ENCODE data around the gene GEMIN4. TPM values are rescaled to one million over a fixed set of nuclear protein-coding genes. Genes with fewer than 3 reads are reported as not detected.

Gene GEMIN4
- total RNA-seq, 1 donor from 2014 or later = 12.6 TPM

DNA sequence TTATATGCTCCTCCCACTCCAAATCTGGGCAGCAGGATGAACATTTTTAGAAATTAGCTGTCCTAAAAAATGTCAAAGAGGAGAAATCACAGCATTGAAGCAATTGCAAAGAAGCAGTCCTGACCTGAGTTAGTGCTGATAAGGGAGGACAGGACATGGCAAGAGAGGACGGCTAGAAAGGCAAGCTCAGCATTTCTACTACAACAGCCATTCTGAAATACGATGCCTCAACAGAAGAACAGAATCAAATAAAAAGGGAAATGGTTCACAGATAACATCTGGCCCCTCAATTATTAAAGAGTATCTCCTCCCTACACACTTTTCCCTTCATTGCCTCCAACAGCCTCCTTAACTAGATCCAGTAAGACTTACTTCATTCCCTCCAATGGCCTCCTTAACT is 55.7 kb downstream of the GEMIN4 start:
- H3K4me1 Mint-ChIP-seq (ENCODE audit: low read depth) = peaks cover 56% of the 10 kb centered on the region
- no peaks in the 10 kb centered on the region for H3K27me3 Mint-ChIP-seq (ENCODE audit: low read depth)
- H3K36me3 Mint-ChIP-seq (ENCODE audit: low read depth) = peaks cover 16% of the 10 kb centered on the region
- H3K4me3 Mint-ChIP-seq (ENCODE audit: unreplicated experiment) = no peak overlapping the region
- no peaks in the 10 kb centered on the region for H3K9me3 Mint-ChIP-seq (ENCODE audit: low read depth)
- peak overlapping the region; percentile 49 for H3K27ac Mint-ChIP-seq (ENCODE audit: unreplicated experiment)
- DNase-seq (ENCODE audit: low spot score) = no peak
- TF ChIP-seq CTCF (IDR thresholded peaks at IDR 0.05) = no peak

Other genes with a start within 250 kb of the GEMIN4 start
- gene VPS53, start 37.4 kb downstream of the GEMIN4 start, total RNA-seq = 63.7 to 82.3 TPM (median 74.8 TPM) in 3 replicates
- 26.8 to 28.2 TPM (median 27.2 TPM) in 3 replicates for gene TLCD3A, start 19.7 kb downstream of the GEMIN4 start, total RNA-seq
- 53.4 to 54.5 TPM (median 54.0 TPM) in 3 replicates for gene GLOD4, start 30.0 kb upstream of the GEMIN4 start, total RNA-seq
- 7.2 to 8.5 TPM (median 7.3 TPM) in 3 replicates for gene MRM3, start 30.1 kb upstream of the GEMIN4 start, total RNA-seq
- gene NXN, start 227.5 kb upstream of the GEMIN4 start, total RNA-seq = 85.2 to 93.6 TPM (median 86.4 TPM) in 3 replicates
- gene TIMM22, start 244.9 kb upstream of the GEMIN4 start, total RNA-seq = 10.0 to 13.1 TPM (median 10.3 TPM) in 3 replicates